Measurements from ENCODE around the gene CWC25. TPM values are rescaled to one million over a fixed set of nuclear protein-coding genes. Genes with fewer than 3 reads are reported as not detected.

CWC25 gene
- total RNA-seq, 4 donors from 2014 or later = 18.7 to 37.1 (median 25.7) TPM

GRCh38 chr17:38762231-38762630 lies 62.9 kb downstream of the CWC25 start:
- TF ChIP-seq CTCF (IDR thresholded peaks at IDR 0.05; ENCODE audit: low read depth) = no peak

- TF ChIP-seq CTCF (IDR thresholded peaks at IDR 0.05; ENCODE audit: low read depth) = no peak
These were observed 63.5 kb downstream of the CWC25 start for GRCh38 chr17:38761612-38762011.

GRCh38 chr17:38753071-38753506 lies 72.0 kb downstream of the CWC25 start:
- TF ChIP-seq CTCF (IDR thresholded peaks at IDR 0.05; ENCODE audit: low read depth) = no peak

- no peak for TF ChIP-seq CTCF (IDR thresholded peaks at IDR 0.05; ENCODE audit: low read depth)
These were observed 72.6 kb downstream of the CWC25 start, which contains the start of gene PSMB3 for GRCh38 chr17:38752308-38753070. Gene PSMB3 (plus strand): TSS chr17:38752741. CDS start chr17:38752827, 86 bp downstream.

- no peak for TF ChIP-seq CTCF (IDR thresholded peaks at IDR 0.05; ENCODE audit: low read depth)
These were observed 73.3 kb downstream of the CWC25 start for GRCh38 chr17:38751808-38752307.

GRCh38 chr17:38751144-38751807 lies 73.8 kb downstream of the CWC25 start:
- no peak for TF ChIP-seq CTCF (IDR thresholded peaks at IDR 0.05; ENCODE audit: low read depth)

Small RNA genes within 50 kb of the gene (small RNA-seq; reads per million reads assigned to genes)
- gene MIR4727 = not detected
- not detected for gene RNU6-866P
- gene SNORA21 = not detected
- gene SNORA21B = not detected

Other genes starting within 250 kb of the CWC25 start
- 10 to 100 TPM in 1 of 4 donors, 1 to 10 TPM in 2, under 1 TPM in 1; 0.82 to 11.5 (median 4.0) TPM for gene SRCIN1, start 219.4 kb downstream of the CWC25 start, total RNA-seq
- gene EPOP, start 150.4 kb downstream of the CWC25 start, total RNA-seq = 1 to 10 TPM in 2 of 4 donors, under 1 TPM in 2; 0.34 to 2.8 (median 0.80) TPM
- gene MLLT6, start 120.0 kb downstream of the CWC25 start, total RNA-seq = 10 to 100 TPM; 25.2 to 95.1 (median 37.1) TPM
- gene CISD3, start 95.0 kb downstream of the CWC25 start, total RNA-seq = 10 to 100 TPM; 11.0 to 19.7 (median 15.1) TPM
- gene PCGF2, start 77.0 kb downstream of the CWC25 start, total RNA-seq = 10 to 100 TPM in 1 of 4 donors, 1 to 10 TPM in 3; 4.1 to 10.7 (median 7.4) TPM
- gene PSMB3, start 72.6 kb downstream of the CWC25 start, total RNA-seq = 100 to 1,000 TPM in 3 of 4 donors, 10 to 100 TPM in 1; 78.4 to 216 (median 113) TPM
- 10 to 100 TPM; 29.3 to 72.0 (median 51.1) TPM for gene PIP4K2B, start 25.8 kb downstream of the CWC25 start, total RNA-seq
- 1,000 to 10,000 TPM; 2,328 to 2,756 (median 2,634) TPM for gene RPL23, start 28.4 kb upstream of the CWC25 start, total RNA-seq
- 100 to 1,000 TPM; 106 to 150 (median 140) TPM for gene LASP1, start 44.7 kb upstream of the CWC25 start, total RNA-seq
- gene FBXO47, start 142.1 kb upstream of the CWC25 start, total RNA-seq = under 1 TPM in 1 of 4 donors, not detected in 3; 0.17 TPM